Esophagus squamous epithelium (tissue), 4 donors: ENCODE data around the gene PLEKHG4.

Source experiments
- POLR2A ChIP-seq, 4 donors: fragments of 450-650 bp; IDR thresholded peaks; one replicate each; pipeline ENCODE4 v1.6.1; 2017; ENCODE audit warnings: antibody characterized with exemption in 4 of 4, mild to moderate bottlenecking in 4 of 4, moderate library complexity in 3 of 4
- TF ChIP-seq, protein P1 (sequence below), 6 experiments: fragments of 450-650 bp in 4 of 6; fragments of 200-600 bp in 2 of 6; sonication (generic) in 2 of 6; IDR thresholded peaks; one replicate each; pipeline ENCODE4 v1.5.1; 2016 to 2019; ENCODE audit warnings: antibody characterized with exemption in 6 of 6, mild to moderate bottlenecking in 4 of 6, moderate library complexity in 4 of 6

- TF ChIP-seq, protein P1, sequence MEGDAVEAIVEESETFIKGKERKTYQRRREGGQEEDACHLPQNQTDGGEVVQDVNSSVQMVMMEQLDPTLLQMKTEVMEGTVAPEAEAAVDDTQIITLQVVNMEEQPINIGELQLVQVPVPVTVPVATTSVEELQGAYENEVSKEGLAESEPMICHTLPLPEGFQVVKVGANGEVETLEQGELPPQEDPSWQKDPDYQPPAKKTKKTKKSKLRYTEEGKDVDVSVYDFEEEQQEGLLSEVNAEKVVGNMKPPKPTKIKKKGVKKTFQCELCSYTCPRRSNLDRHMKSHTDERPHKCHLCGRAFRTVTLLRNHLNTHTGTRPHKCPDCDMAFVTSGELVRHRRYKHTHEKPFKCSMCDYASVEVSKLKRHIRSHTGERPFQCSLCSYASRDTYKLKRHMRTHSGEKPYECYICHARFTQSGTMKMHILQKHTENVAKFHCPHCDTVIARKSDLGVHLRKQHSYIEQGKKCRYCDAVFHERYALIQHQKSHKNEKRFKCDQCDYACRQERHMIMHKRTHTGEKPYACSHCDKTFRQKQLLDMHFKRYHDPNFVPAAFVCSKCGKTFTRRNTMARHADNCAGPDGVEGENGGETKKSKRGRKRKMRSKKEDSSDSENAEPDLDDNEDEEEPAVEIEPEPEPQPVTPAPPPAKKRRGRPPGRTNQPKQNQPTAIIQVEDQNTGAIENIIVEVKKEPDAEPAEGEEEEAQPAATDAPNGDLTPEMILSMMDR (IDR thresholded peaks at IDR 0.05), result no peak
- TF ChIP-seq POLR2A (IDR thresholded peaks at IDR 0.05), result no peak
Observed at GRCh38 chr16:67252609-67253497, 26.5 kb upstream of the PLEKHG4 start.
